Fibroblast of skin of scalp (primary cell): ENCODE results near the gene IL18. TPM values are rescaled to one million over a fixed set of nuclear protein-coding genes. Genes with fewer than 3 reads are reported as not detected.
"Not testable (repeated sequence)": the region's sequence is repeated elsewhere in the genome, so short reads cannot be mapped to it uniquely, and the experiment has no call there.

Experiments
- DNase-seq: peaks from one replicate; pipeline ENCODE4 v3.0.0-alpha.2; 2013
- polyA plus RNA-seq, 2 experiments: library from polyadenylated mRNA; unstranded; fragments of 120-200 nt; gene quantifications; one replicate each; pipeline ENCODE4 v1.2.1, GENCODE V29; 2013; ENCODE audit not compliant: insufficient read length in 2 of 2

Gene IL18
- 0.23 TPM for polyA plus RNA-seq (2013, experiment 1 of 2; ENCODE audit: insufficient read length)
- polyA plus RNA-seq (2013, experiment 2 of 2; ENCODE audit: insufficient read length), result 0.23 TPM

DNA sequence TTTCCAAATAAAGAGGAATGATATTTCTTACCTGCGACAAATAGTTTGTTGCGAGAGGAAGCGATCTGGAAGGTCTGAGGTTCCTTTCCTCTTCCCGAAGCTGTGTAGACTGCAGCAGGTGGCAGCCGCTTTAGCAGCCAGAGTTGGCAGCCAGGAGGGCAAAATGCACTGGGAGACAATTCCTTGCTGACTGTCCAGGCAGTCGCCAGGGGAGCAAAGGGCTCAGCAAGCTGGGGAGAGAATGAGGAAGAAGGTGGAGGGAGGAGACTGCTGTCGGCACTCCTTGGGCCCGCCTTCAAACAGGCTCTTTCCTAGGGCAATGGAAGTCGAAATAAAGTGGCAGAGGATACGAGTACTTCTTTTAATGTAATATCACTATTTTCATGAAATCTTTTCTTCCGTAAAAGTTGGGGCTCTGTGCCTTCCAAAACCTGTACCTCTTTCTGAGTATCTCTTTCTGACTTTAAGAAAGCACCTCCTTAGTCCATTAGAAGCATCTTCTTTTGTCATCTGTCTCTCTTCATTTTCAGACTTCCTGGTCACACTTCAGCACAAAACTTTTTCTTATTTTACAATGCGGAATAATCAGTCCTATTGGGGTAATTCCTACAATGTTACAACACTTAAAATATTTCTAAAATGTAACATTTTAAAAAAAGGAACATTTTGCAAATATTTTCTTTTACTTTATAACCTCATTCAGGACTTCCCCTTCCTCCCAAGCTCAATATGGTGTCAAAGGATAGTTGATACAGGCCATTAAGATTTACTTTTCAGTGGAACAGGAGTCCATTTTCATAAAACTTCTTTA, at the start of gene IL18:
Gene IL18 (minus strand): TSS at position 220 of the 811 bp plus-strand sequence. CDS start 9,041 bp downstream, outside the sequence.
- no peak for DNase-seq

DNA sequence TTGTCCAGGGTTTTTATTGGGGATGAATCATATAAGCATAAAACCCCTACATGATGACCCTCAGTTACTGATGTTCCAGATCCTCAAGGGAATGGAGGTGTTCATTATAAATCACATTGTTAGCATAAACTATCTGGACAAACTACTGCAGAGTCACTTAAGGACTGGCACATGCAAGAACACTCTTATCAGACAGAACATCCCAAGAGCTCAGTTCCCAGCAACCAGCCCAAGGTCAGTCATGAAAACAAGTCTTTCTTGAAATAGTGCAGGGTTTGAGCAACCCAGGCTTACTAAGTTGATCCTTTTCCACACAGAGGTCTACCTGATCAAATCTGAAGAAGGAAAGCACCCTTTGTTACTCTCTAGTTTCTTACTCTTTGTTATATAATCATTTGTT, 48.8 kb upstream of the IL18 start:
- no peak for DNase-seq

DNA sequence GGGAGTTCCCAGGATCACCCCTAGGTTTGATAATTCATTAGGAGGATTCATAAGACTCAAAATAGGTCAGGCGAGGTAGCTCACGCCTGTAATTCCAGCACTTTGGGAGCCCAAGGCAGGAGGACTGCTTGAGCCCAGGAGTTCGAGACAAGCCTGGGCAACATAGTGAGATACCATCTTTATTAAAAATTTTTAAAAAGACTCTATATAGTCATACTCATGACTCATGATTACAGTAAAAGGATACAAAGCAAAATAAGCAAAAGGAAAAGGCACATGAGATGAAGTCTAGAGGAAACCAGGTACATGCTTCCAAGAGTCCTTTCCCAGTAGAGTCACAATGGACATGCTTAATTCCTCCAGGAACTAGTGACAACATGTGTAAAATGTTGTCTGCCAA, 48.4 kb upstream of the IL18 start:
- no peak for DNase-seq

DNA sequence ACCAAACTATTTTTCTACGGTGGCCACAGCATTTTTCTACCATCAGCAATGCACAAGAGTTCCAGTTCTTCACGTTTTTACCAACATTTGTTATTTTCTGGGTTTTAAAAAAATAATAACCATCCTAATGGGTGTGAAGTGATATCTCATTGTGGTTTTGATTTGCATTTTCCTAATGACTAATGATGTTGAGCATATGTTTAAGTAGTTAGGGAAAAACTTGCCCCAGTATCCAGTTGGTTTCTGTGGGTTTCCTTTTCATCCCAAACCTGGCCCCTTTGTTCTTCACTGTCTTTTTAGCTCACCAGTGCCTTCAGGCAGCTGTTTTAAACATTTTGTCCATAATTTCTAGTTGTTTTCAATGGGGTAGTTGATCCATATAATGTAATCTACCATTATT, 47.6 kb upstream of the IL18 start:
- DNase-seq, result no peak

DNA sequence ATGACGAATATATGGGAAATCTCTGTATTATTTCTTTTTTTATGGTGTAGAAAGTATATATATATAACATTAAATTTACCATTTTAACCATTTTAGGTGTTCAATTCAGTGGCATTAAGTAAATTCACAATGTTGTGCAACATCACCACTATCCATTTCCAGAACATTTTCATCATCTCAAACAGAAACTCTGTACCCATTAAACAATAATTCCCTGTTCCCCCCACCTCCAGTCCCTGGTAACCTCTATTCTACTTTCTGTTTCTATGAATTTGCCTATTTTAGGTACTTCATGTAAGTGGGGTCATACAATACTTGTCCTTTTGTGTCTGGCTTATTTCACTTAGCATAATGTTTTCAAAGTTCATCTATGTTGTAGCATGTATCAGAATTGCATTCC, 47.0 kb upstream of the IL18 start:
- DNase-seq, result no peak

DNA sequence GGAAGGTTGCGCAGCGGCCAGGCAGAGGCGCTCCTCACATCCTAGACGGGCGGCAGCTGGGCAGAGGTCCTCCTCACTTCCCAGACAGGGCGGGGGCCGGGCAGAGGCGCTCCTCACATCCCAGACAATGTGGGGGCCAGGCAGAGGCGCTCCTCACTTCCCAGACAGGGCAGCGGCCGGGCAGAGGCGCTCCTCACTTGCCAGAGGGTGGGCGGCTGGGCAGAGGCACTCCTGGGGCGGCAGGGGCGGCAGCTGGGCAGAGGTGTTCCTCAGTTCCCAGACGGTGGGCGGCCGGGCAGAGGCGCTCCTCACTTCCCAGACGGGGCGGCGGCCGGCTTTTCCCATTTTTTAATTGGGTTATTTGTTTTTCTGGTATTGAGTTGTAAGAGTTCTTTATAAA, 42.2 kb upstream of the IL18 start:
- no peak for DNase-seq

DNA sequence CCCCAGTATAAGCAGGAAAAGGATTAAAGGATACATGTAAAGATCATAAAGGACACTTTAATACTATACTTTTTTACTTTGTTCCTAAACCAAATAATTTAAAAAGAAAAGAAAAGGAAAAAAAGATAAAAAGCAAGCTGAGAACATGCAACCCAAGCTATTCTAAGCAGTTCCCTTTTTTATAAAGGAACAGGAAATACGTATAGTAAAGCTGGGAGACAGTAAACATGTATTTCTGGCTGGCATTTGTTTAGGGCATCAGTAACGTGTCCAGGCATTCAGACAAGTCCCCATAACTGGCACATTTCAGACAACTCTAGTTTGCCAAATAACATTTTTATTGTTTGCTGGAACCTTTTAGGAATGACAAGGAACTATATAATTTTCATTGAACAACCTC, 36.4 kb upstream of the IL18 start:
- no peak for DNase-seq

DNA sequence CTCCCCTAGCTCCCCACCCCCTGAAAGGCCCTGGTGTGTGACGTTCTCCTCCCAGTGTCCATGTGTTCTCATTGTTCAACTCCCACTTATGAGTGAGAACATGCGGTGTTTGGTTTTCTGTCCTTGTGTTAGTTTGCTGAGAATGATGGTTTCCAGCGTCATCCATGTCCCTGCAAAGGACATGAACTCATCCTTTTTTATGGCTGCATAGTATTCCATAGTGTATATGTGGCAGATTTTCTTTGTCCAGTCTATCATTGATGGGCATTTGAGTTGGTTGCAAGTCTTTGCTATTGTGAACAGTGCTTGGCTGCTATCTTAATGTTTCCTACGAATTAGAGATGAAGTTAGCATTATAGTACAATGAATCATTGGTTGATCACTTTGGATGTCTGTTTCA, 35.2 kb upstream of the IL18 start:
- DNase-seq, result not testable (repeated sequence)

DNA sequence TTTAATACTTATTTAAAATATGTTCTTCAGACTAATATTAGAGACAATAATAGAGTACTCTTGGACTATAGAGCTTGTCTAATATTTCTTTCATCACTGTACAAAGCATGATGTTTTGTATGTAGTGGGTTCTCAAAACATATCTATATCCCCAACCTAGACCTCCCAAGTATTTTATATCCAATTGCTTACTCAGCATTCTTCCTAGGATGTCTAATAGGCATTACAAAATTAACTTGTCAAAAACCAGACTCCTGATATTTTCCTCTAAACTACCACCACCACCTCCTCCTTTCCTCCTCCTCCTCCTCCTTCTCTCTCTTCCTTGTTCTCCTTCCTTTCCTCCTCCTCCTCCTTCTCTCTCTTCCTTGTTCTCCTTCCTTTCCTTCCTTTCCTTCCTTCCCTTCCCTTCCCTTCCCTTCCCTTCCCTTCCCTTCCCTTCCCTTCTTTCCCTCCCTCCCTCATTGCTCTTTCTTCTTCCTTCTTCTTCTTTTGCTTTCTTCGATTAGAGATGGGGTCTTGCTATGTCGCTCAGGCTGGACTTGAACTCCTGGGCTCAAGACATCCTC, 32.7 kb upstream of the IL18 start:
- DNase-seq, result no peak

DNA sequence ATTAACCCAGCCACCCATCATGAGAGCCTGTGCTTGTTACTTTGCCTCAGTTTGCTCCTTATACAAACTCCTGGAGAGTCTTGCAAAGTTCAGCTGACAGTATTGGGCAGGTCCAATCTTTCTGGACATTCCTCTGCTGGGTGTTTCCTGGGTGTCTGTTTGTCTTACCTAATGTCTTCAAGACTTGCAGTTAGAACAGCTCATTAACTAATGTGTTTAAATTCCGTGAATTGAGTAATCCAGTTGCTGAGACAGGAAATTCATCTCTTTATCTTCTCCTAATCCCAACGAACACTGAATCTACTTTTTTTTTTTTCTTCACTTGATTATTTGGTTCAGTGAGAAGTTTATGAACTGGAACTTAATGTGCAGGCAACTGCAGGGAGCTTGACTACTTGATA, 32.1 kb upstream of the IL18 start:
- DNase-seq, result no peak

DNA sequence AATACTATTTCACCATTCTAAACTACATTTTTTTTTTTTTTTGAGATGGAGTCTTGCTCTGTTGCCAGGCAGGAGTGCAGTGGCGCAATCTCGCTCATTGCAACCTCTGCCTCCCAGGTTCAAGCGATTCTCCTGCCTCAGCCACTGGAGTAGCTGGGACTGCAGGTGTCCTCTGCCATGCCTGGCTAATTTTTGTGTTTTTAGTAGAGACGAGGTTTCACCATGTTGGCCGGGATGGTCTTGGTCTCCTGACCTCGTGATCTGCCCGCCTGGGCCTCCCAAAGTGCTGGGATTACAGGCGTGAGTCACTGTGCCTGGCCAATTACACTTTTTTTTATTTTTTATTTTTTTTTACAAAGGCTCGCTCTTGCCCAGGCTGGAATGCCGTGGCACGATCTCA, 31.2 kb upstream of the IL18 start:
- DNase-seq, result not testable (repeated sequence)

DNA sequence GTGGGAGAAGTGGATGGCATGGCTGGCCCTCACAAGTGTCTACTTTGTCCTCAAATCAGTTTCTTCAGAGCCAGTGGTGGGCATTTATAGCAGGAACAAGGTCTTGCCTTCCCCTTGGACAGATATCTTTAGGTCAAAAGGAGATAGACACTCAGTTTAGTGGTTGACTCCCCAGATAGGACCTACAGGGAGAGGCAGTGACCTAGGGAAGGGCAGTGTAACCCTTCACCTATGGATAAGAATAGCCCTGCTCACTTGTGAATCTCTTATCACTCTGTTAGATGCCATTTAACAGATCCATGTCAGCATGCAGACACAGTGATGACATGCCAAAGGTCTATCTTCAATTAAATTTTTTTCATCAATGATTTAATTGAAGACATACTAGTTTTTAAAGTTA, 22.4 kb upstream of the IL18 start:
- no peak for DNase-seq

DNA sequence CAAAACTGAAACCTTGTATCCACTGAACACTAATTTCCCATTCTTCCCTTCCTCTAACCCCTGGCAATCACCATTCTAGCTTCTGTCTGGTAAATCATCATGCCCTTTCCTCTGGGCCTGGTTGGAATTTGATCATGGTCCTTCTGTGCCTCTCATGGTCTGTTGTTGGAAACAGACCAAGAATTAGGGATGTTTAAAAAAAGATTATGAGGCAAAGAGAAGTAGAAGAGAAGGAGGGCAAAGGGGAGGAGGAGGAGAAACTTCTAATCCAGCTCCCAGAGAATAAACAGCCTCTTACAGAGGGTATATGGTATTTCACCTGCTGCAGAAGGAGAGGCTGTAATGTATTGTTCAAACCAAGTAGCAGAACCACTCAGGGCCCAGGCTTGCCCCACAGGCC, 22.0 kb upstream of the IL18 start:
- DNase-seq, result no peak

DNA sequence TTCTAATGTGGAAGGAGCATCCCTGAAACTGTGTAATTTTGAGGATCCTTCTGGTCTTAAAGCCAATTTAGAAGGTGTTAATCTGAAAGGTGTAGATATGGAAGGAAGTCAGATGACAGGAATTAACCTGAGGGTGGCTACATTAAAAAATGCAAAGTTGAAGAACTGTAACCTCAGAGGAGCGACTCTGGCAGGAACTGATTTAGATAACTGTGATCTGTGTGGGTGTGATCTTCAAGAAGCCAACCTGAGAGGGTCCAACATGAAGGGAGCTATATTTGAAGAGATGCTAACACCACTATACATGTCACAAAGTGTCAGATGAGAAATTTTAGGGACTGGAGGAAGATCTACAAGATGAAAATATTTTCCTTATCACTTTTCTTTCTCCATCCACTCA, 19.0 kb upstream of the IL18 start:
- DNase-seq, result no peak

DNA sequence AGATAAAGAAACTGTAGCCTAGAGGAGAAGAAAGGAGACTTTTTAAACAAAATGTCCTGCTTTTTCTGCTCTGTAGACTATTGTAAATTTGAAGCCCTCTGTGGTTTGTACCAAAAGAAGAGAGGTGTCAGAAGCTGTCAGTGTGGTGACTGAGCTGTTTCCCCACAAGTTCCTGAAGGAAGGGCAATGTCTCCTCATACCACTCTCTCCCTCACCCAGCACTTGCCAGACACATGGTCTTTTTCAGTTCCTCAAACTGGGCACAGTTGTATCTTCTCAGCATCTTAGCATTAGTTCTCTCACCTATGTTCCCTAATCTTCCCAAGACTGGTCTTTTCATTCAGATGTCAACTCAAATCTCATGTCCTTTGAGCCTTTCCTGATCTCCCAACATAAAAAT, 15.7 kb upstream of the IL18 start:
- no peak for DNase-seq

DNA sequence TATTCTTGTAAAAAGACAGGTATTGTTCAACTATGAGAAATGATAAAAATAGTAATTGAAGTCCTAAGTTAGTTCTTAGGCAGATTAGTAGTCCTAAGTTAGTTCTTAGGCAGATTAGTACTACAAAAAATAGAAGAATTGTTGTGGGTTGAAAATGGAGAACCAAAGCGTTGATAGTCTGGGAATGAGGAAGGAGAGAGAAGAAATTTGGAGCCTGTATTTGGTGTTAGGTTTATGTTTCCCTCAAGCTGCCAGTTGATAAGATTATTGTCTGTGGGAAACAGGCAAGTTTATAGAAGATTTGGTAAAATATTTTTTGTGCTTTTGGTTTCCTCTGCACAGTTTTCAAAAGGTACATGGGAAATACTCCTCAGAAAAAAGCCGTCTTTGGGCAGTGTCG, 15.0 kb upstream of the IL18 start:
- DNase-seq, result no peak

DNA sequence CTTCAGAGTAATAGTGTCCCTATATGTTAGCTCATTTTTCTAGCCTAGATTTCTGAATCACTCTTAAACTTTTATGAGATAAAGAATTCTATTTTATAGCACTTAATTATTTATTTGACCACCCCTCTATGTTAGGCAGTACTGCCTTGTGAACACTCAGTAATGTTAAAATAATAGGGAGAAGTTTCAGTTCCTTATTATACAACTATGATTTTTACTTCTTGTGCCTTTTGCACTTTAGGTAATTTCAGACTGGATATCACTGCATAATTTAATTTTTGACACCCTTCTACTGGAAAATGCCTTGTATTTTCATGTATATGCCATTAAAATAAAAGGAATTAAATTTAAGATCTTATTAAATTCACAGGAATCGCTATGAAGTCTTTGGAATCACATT, 14.5 kb upstream of the IL18 start:
- DNase-seq, result no peak

DNA sequence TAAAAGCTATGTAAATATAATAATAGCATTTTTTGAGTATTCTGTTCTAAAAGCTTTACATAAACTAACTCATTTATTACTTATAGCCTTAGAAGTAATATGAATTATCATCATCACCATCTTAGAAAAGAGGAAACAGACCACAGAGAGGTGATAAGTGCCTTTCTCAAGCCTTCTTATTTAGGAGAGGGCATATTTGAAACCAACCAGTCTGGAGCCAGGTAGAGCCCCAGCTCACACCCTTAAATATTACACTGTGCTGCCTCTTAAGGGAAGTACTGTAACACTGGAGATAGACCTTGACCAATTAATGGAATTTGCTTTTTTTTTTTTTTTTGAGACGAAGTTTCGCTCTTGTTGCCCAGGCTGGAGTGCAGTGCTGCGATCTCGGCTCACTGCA, 13.7 kb upstream of the IL18 start:
- DNase-seq, result no peak

DNA sequence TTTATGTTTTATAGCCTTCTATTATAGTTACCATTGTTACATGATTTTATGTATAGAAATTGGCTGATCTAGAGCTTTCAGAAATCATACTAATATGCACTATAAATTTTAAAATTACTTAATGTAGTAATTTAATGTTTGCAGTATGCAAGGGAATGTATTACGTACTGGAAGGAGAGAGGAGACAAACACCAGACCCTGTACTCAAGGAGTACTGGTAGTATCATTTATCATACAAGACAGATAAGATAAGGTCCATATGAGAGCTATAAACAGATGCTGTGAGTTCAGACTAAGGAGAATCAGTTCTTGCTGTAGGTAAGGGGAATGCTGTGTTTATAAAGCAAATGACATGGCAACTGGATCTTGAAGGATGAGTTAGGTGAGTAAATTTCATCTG, 12.2 kb upstream of the IL18 start:
- no peak for DNase-seq

DNA sequence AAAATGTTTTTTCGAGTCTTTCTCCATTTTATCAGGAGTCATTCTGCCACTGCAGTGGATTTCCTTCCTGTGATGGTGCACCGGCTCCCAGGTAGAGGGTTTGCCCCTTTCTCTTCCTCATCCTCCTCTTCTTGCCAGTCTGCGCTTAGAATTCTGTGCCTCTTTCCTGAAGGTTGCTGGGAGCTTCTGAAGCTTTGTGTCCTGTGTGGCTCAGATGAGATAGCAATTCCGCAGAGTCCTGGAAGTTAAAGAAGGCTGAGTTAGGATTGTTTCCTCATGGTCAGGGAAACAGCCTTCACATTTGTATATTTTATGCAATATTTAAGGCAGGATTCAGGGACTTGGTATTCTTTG, 11.7 kb upstream of the IL18 start:
- no peak for DNase-seq

DNA sequence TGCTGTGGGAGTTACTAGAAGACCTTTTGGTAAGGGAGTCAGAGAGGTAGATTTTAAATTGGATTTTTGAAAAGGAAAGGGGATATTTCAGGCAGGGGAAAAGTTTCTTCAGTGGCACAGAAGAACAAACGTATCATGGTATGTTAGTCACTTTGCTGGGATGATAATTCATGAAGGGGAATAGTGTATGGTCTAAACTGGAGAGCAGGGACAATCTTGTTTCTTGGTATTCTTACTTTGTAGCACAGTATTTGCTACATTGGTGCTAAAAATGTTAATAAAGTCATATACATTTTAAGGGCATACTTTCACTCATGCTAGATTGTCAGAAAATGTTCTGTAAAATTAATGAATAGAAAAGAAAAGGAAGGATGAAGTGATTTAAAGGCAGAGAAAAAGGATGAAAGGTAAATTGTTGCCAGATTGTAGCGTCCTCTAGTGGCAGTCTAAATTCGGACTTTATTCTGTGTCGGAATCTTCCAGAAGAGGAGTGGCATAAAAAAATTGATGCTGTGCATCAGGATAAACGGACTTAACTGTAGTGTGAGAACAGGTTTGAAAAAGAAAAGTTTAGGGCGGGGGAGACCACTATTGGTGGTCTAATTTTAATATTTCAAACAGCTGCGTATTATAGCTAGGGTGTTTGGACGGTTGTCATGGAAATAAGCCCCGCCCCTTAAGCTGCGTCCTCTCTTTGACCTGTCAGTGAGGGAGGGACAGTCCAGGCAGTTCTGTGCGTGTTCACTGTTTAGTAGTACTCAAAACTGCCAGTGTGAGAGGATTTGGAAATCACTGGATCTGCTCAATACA, 11.1 kb upstream of the IL18 start, which contains the start of gene BCO2:
Gene BCO2 (plus strand): TSS at position 724 of the 810 bp plus-strand sequence. CDS start 90 bp downstream, outside the sequence.
- DNase-seq, result peak; percentile 47

DNA sequence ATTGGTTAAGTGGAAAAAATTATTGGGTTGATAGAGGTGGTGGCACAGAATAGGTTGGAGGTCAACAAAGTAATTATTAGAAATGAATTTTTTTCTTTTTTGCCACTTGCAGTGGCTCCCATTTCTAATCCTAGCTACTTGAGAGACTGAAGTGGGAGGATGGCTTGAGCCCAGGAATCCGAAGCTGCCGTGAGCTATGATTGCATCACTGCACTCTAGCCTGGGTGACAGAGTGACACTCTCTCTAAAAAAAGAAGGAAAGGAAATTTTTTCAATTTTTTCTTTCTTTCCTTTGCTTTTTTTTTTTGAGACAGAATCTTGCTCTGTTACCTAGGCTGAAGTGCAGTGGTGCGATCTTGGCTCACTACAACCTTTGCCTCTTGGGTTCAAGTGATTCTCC, 9.3 kb upstream of the IL18 start:
- DNase-seq, result peak; percentile 24

DNA sequence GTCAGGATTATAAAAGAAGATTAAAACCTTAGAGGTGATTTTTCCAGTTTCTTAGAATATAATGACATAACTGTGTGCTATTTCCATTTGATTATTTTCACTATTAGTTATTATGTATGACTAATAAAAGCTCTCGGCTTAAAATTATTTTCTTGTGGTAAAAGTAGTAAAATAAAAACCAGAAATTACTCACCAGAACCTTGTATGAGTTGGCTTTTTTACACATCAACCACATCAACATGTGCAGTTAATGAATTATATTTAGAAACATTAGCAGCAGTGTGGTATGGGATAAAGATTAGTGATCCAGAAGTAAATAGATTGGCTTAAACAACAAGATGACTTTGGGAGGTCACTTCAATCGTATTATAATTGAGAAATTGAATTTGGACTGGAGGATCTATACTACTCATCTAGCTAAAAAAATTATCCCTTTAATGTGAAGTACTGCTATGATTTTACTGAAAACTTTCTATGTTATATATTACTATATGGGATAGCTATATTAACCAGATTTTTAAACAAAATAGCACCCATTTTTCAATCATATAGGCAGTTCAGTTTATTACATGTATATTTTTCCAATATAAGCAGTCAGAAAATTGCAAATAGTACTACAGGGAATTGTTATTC, 8.6 kb upstream of the IL18 start:
- DNase-seq, result peak; percentile 46
